A673 (cell line): ENCODE measurements around the gene SRBD1. TPM values are rescaled to one million over a fixed set of nuclear protein-coding genes. Genes with fewer than 3 reads are reported as not detected.

Source experiments
- BruUV-seq: library from RNA; stranded (reverse); fragments of 400-500 nt; replicated peaks from 2 replicates; lab custom pipeline; 2021; lab: Mats Ljungman, UMichigan
- CTCF ChIA-PET: fragments of 300-600 bp; sonication (Branson Sonifier 250); formaldehyde crosslinking; loops from one replicate; lab custom pipeline; 2022; ENCODE audit warnings: antibody characterized with exemption; lab: Charles Lee
- POLR2A ChIA-PET: fragments of 300-600 bp; sonication (Branson Sonifier 250); formaldehyde crosslinking; loops from one replicate; lab custom pipeline; 2022; ENCODE audit warnings: antibody characterized with exemption; ENCODE audit not compliant: low non-redundant PET; lab: Charles Lee
- DNase-seq: peaks from one replicate; pipeline ENCODE4 v3.0.0-alpha.2; 2015; ENCODE audit warnings: low spot score
- H3K27ac ChIP-seq: fragments of 200-600 bp; sonication (generic); 2 replicates; pipeline ENCODE4 v1.5.1; 2016; ENCODE audit warnings: mixed run types, low read depth, mild to moderate bottlenecking, mixed read lengths, antibody characterized with exemption, low read length; ENCODE audit not compliant: poor library complexity, severe bottlenecking
- H3K27me3 ChIP-seq: fragments of 200-600 bp; sonication (generic); replicated peaks from 2 replicates; pipeline ENCODE4 v1.6.1; 2017; ENCODE audit warnings: mixed run types, low read depth, mild to moderate bottlenecking, mixed read lengths, antibody characterized with exemption, low read length; ENCODE audit not compliant: insufficient read depth, poor library complexity
- H3K36me3 ChIP-seq: fragments of 200-600 bp; sonication (generic); 2 replicates; pipeline ENCODE4 v1.6.1; 2016; ENCODE audit warnings: mixed run types, mild to moderate bottlenecking, mixed read lengths, antibody characterized with exemption, low read length; ENCODE audit not compliant: insufficient read depth, poor library complexity, severe bottlenecking
- H3K4me1 ChIP-seq: fragments of 200-600 bp; sonication (generic); 2 replicates; pipeline ENCODE4 v1.6.1; 2017; ENCODE audit warnings: mixed run types, mild to moderate bottlenecking, mixed read lengths, antibody characterized with exemption, low read length; ENCODE audit not compliant: insufficient read depth, poor library complexity, severe bottlenecking
- H3K4me3 ChIP-seq: fragments of 200-600 bp; sonication (generic); 2 replicates; pipeline ENCODE4 v1.5.1; 2016; ENCODE audit warnings: low read depth, mixed run types, mild to moderate bottlenecking, mixed read lengths, low read length; ENCODE audit not compliant: poor library complexity, severe bottlenecking
- H3K9me3 ChIP-seq: fragments of 200-600 bp; sonication (generic); 2 replicates; pipeline ENCODE4 v1.6.1; 2016; ENCODE audit warnings: mixed run types, low read depth, mild to moderate bottlenecking, mixed read lengths, antibody characterized with exemption, low read length; ENCODE audit not compliant: poor library complexity, severe bottlenecking
- CTCF ChIP-seq: fragments of 300-800, 200-600 bp; sonication (generic); conservative IDR thresholded peaks from 2 replicates; pipeline ENCODE4 v1.5.1; 2017; ENCODE audit warnings: low read depth, mild to moderate bottlenecking, antibody characterized with exemption, low read length, moderate library complexity, mixed read lengths
- EZH2 ChIP-seq: fragments of 200-600 bp; sonication (generic); IDR thresholded peaks from 2 replicates; pipeline ENCODE4 v1.6.1; 2017; ENCODE audit warnings: borderline replicate concordance, low read depth, mild to moderate bottlenecking, mixed read lengths, antibody characterized with exemption, low read length; ENCODE audit not compliant: poor library complexity, severe bottlenecking
- intact Hi-C: fragments of 100-400 bp; cut with micrococcal nuclease; formaldehyde crosslinking; loops from one replicate; pipeline ENCODE4 v1.10.0; 2022; ENCODE audit not compliant: unreplicated experiment
- total RNA-seq: library from RNA; stranded (reverse); gene quantifications from 2 replicates; pipeline ENCODE4 v1.2.3, GENCODE V29; 2021

The SRBD1 gene
- total RNA-seq, 1 experiment from 2014 or later = 21.9 TPM

- POLR2A ChIA-PET = no interaction called here
- CTCF ChIA-PET = interaction anchor here (0.8 kb wide), 1 partner anchor 11 kb away, joined by 3 read pairs; no protein-coding TSS in a partner anchor
- Histone ChIP-seq H3K36me3 (peaks cover 14% of the 10 kb centered on the region), H3K9me3 (no peaks in the 10 kb centered on the region), H3K4me1 (no peaks in the 10 kb centered on the region), H3K27me3 (no peaks in the 10 kb centered on the region), H3K27ac (no peak overlapping the region), H3K4me3 (no peak overlapping the region)
- BruUV-seq = no TSS peak
- no peak for DNase-seq
- TF ChIP-seq CTCF = no peak
- no peak for TF ChIP-seq EZH2
- intact Hi-C loops = no loop called here
Measured at GRCh38 chr2:45595721-45596435, 15.2 kb downstream of the SRBD1 start.

DNA sequence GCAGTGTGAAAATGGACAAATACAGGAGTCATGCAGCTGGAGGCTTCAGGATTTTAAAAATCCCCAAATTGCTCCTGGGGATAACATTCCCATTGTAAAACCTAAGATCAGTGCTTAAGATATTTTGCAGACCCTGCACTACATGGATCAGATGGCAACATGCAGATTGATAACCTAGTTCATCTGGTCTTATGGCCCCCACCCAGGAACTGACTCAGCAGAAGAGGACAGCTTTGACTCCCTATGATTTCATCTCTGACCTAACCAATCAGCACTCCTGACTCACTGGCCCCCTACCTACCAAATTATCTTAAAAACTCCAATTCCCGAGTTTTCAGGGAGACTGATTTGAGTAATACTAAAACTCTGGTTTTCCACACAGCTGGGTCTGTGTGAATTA, 20.0 kb downstream of the SRBD1 start:
- ChIA-PET POLR2A (no interaction called here), CTCF (no interaction called here)
- H3K36me3 ChIP-seq = no peaks in the 10 kb centered on the region
- no peak overlapping the region for H3K4me3 ChIP-seq
- BruUV-seq = no TSS peak
- intact Hi-C loops = no loop called here
- no peak for TF ChIP-seq CTCF
- no peak for DNase-seq
- H3K4me1 ChIP-seq = no peaks in the 10 kb centered on the region
- H3K27ac ChIP-seq = no peak overlapping the region
- H3K9me3 ChIP-seq = no peaks in the 10 kb centered on the region
- H3K27me3 ChIP-seq = no peaks in the 10 kb centered on the region

DNA sequence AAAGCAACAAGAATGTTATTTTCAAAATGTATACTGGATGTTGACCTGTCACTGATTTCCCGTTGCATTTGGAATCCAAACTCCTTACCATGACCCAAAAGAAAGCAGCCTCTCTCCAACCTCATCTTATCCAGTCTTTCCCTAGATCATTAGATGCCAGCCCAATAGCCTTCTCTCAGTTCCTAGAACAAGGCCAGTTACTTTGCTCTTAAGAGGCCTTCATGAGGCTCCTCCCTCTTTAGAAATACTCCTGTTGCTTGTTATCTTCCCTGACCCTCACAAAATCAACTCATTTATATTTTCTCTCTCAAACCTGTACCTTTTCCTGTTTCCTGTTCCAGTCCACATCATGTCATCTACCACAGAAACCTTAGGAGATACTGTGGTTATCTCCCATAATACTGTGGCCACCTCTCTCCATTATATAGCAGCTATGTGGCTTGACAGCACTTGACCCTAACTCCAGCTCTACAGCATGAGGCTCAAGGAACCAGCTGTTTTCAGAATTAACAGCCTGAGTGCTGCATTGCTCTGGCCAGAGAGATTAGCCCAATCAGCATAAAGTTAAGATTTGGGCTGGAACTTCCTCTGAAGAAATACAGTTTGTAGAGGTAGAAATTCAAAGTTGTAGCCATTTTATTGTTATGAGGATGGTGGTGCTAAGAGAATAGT, 22.8 kb downstream of the SRBD1 start:
- BruUV-seq = no TSS peak
- POLR2A ChIA-PET = no interaction called here
- Histone ChIP-seq H3K9me3 (no peaks in the 10 kb centered on the region), H3K4me1 (peaks cover 9% of the 10 kb centered on the region), H3K27me3 (no peaks in the 10 kb centered on the region), H3K27ac (no peak overlapping the region), H3K36me3 (no peaks in the 10 kb centered on the region), H3K4me3 (no peak overlapping the region)
- CTCF ChIA-PET = no interaction called here
- no peak for TF ChIP-seq CTCF
- no peak for TF ChIP-seq EZH2
- DNase-seq = no peak
- intact Hi-C loops = no loop called here
